HG03520 (cell line): ENCODE results near the gene DEFB110.

Experiments
- ATAC-seq: cut with Tn5 transposase; IDR thresholded peaks from one replicate; pipeline ENCODE4 v1.9.1; 2021; ENCODE audit warnings: mild to moderate bottlenecking, moderate library complexity; ENCODE audit not compliant: unreplicated experiment

The DEFB110 gene

GRCh38 chr6:50021894-50022293 is at the start of gene DEFB110:
Gene DEFB110 (minus strand): TSS chr6:50021994. CDS start chr6:50021935, 59 bp downstream.
- no peak for ATAC-seq

- ATAC-seq: no peak
Observed at GRCh38 chr6:50070101-50070500, 48.3 kb upstream of the DEFB110 start.

- no peak for ATAC-seq
Observed at GRCh38 chr6:50062051-50062450, 40.3 kb upstream of the DEFB110 start.

GRCh38 chr6:50056242-50056641 is 34.4 kb upstream of the DEFB110 start:
- no peak for ATAC-seq

GRCh38 chr6:50049829-50050228 is 28.0 kb upstream of the DEFB110 start, which contains the start of gene DEFB112:
Gene DEFB112 (minus strand): TSS chr6:50049929. CDS start chr6:50049869, 60 bp downstream.
- no peak for ATAC-seq

GRCh38 chr6:50047026-50047425 is 25.2 kb upstream of the DEFB110 start:
- no peak for ATAC-seq

GRCh38 chr6:50030777-50031562 is 9.2 kb upstream of the DEFB110 start:
- ATAC-seq: no peak

GRCh38 chr6:50030350-50030749 is 8.6 kb upstream of the DEFB110 start:
- ATAC-seq: no peak

- ATAC-seq: no peak
Observed at GRCh38 chr6:50025258-50025657, 3.5 kb upstream of the DEFB110 start.

- no peak for ATAC-seq
Observed at GRCh38 chr6:50007819-50008218, 14.0 kb downstream of the DEFB110 start.

GRCh38 chr6:50003139-50003538 is 18.7 kb downstream of the DEFB110 start:
- no peak for ATAC-seq

- ATAC-seq: no peak
Observed at GRCh38 chr6:49995278-49995677, 26.5 kb downstream of the DEFB110 start.

GRCh38 chr6:49988900-49989299 is 32.9 kb downstream of the DEFB110 start:
- no peak for ATAC-seq

- no peak for ATAC-seq
Observed at GRCh38 chr6:49987749-49988148, 34.0 kb downstream of the DEFB110 start.

- no peak for ATAC-seq
Observed at GRCh38 chr6:49986551-49986950, 35.2 kb downstream of the DEFB110 start.

GRCh38 chr6:49982046-49982445 is 39.7 kb downstream of the DEFB110 start:
- no peak for ATAC-seq

- no peak for ATAC-seq
Observed at GRCh38 chr6:49980898-49981297, 40.9 kb downstream of the DEFB110 start.

- ATAC-seq: peak; percentile 38
Observed at GRCh38 chr6:49979584-49979983, 42.2 kb downstream of the DEFB110 start.

- ATAC-seq: peak; percentile 48
Observed at GRCh38 chr6:49978332-49979226, 43.2 kb downstream of the DEFB110 start.

- ATAC-seq: no peak
Observed at GRCh38 chr6:49969605-49970004, 52.2 kb downstream of the DEFB110 start, which contains the start of gene DEFB113. Gene DEFB113 (minus strand): TSS chr6:49969625. CDS start chr6:49969625, 0 bp downstream.
